Activated effector memory CD4-positive, alpha-beta T cell treated with Interleukin-2 at 50 U/mL for 16 hours (primary cell): Measurements from ENCODE around the gene MIOS.

ENCODE experiments used
- DNase-seq: peaks from one replicate; pipeline ENCODE4 v3.0.0-alpha.2; 2020

The MIOS gene

GRCh38 chr7:7566651-7567611 is at the start of gene MIOS:
Gene MIOS (plus strand): TSS chr7:7566884. CDS start chr7:7572476, 5,592 bp downstream.
- peak; percentile 77 for DNase-seq

GRCh38 chr7:7517754-7518153 is 48.9 kb upstream of the MIOS start:
- no peak for DNase-seq

- DNase-seq, result no peak
Measured at GRCh38 chr7:7519056-7519455, 47.6 kb upstream of the MIOS start.

- no peak for DNase-seq
Measured at GRCh38 chr7:7519528-7519927, 47.2 kb upstream of the MIOS start.

GRCh38 chr7:7521259-7521658 is 45.4 kb upstream of the MIOS start:
- no peak for DNase-seq

- DNase-seq, result no peak
Measured at GRCh38 chr7:7522421-7522820, 44.3 kb upstream of the MIOS start.

GRCh38 chr7:7524121-7524520 is 42.6 kb upstream of the MIOS start:
- DNase-seq, result no peak

- DNase-seq, result no peak
Measured at GRCh38 chr7:7526006-7526405, 40.7 kb upstream of the MIOS start.

GRCh38 chr7:7527047-7527446 is 39.6 kb upstream of the MIOS start:
- no peak for DNase-seq

- no peak for DNase-seq
Measured at GRCh38 chr7:7529328-7529727, 37.4 kb upstream of the MIOS start.

- no peak for DNase-seq
Measured at GRCh38 chr7:7533831-7534430, 32.8 kb upstream of the MIOS start.

- no peak for DNase-seq
Measured at GRCh38 chr7:7535691-7536090, 31.0 kb upstream of the MIOS start, which contains the start of gene COL28A1. Gene COL28A1 (minus strand): TSS chr7:7535873. CDS start chr7:7532875, 2,998 bp downstream.

- DNase-seq, result no peak
Measured at GRCh38 chr7:7536396-7537019, 30.2 kb upstream of the MIOS start.

GRCh38 chr7:7537711-7538110 is 29.0 kb upstream of the MIOS start:
- DNase-seq, result no peak

GRCh38 chr7:7539152-7539551 is 27.5 kb upstream of the MIOS start:
- no peak for DNase-seq

- DNase-seq, result no peak
Measured at GRCh38 chr7:7539711-7540110, 27.0 kb upstream of the MIOS start.

GRCh38 chr7:7542251-7542835 is 24.3 kb upstream of the MIOS start:
- no peak for DNase-seq

- DNase-seq, result no peak
Measured at GRCh38 chr7:7548407-7548806, 18.3 kb upstream of the MIOS start.

GRCh38 chr7:7550663-7551062 is 16.0 kb upstream of the MIOS start:
- no peak for DNase-seq

- no peak for DNase-seq
Measured at GRCh38 chr7:7552199-7552598, 14.5 kb upstream of the MIOS start.

GRCh38 chr7:7553386-7553785 is 13.3 kb upstream of the MIOS start:
- DNase-seq, result no peak

- no peak for DNase-seq
Measured at GRCh38 chr7:7554021-7554432, 12.7 kb upstream of the MIOS start.
